HL-60/S4 treated with retinoic acid at 250 ng/mL for 4 days and 3 days (cell line): ENCODE data around the gene FARSA.
"Not testable (repeated sequence)": the region's sequence is repeated elsewhere in the genome, so short reads cannot be mapped to it uniquely, and the experiment has no call there.

ENCODE experiments used
- in situ Hi-C: fragments of 300-500 bp; cut with MboI; formaldehyde crosslinking; loops from 2 replicates; pipeline ENCODE4 v1.7.0; 2022; ENCODE audit warnings: low sequenced_read_pairs

The FARSA gene

DNA sequence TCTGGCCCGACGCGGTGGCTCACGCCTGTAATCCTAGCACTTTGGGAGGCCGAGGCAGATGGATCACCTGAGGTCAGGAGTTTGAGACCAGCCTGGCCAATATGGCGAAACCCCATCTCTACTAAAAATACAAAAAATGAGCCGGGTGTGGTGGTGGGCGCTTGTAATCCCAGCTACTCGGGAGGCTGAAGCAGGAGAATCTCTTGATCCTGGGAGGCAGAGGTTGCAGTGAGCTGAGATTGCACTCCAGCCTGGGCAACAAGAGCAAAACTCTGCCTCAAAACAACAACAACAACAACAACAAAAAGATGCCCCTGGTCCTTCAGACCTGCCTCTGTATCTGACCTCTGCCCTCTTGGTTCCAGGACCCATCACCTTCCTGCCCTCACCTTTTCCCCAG lies 22.1 kb upstream of the FARSA start:
- in situ Hi-C loops = not testable (repeated sequence)

DNA sequence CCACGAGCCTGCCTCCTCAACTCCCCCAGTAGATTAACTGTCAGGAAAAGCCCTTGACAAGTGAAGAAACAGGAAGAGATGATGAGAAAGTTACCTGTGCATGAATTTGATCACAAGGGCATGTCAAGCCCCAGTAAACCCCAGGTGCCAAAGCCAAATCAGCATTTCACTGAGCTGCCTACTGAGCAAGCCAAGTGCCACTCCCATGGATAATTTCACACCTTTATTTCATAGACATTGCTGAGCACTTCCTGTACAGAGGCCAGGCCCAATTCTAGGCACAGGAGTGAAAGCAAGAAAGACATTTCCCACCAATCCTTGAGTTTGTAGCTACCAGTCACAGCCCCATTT lies 21.1 kb upstream of the FARSA start:
- in situ Hi-C loops = no loop called here

DNA sequence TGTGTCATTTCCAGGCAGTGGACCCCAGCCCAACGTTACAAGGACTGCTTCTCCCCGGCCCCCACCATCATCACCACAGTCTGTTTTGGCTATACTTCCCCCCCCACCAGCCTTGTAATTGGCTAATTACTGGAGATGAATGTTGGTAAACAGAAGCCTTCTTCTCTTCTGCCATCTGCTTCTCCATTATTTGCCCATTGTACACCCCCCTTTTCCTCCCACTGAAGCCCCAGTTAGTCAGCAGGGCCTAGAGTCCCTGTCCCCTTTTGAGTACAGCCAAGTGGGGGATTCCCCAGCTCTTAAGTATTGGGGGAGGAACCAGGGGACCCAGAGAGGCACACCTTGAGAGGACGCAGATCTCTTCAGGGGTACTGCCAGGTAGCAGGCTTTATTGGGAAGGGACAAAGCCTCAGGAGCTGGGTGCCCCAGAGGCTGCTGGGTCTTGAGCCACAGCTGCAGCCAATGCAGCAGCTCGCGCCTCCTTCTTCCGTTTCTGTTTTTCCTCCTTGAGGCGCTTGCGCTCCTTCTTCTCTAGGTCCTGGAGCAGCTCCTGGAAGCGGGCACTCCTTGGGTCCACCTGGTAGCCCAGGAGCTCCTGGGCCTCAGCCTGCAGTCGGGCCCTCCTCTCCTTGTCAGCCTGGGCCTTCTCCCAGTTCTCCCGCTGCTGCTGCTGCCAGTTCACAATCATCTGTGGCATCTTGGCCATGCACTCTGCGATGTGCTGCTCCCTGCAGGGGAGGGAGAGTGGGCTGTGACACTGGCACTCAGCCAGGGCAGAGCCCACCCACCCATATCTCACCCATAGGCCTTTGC lies 20.5 kb upstream of the FARSA start:
- in situ Hi-C loops = no loop called here

DNA sequence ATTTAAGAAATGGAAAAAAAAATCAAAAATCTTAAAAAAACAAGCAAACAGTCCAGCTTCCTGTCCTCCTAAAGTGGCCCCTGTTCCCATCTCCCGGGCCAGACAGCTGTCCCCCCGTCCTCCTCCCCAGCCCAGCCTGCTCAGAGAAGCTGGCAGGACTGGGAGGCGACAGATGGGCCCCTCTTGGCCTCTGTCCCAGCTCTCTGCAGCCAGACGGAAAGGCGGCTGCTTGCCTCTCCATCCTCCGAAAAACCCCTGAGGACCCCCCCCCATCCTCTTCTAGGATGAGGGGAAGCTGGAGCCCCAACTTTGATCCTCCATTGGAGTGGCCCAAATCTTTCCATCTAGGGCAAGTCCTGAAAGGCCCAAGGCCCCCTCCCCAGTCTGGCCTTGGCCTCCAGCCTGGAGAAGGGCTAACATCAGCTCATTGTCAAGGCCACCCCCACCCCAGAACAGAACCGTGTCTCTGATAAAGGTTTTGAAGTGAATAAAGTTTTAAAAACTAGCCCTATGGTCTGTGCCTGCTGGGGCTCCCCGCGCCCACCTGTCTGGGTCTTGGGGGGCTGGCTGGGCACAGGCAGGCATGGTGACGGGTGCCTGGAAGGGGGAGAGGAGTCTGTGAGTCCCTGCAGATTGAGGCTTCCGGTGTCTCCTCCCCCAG lies 19.8 kb upstream of the FARSA start:
- in situ Hi-C loops = no loop called here

DNA sequence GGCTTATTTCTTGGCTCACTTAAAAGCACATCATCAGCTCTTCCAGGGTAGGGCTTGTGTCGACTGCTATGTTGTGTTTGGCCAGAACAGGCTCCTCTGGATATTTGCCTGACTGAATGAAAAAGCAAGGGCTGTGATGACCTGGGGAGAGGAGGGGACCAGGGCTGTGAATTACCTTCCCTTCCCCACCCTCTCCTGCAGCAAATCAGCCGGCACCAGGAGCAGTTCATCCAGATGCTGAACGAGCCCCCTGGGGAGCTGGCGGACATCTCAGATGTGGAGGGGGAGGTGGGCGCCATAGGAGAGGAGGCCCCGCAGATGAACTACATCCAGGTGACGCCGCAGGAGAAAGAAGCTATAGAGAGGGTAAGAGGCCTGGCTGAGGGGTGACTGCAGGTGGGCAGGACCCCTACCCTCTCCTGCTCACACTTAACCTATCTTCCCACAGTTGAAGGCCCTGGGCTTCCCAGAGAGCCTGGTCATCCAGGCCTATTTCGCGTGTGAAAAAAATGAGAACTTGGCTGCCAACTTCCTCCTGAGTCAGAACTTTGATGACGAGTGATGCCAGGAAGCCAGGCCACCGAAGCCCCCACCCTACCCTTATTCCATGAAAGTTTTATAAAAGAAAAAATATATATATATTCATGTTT lies 19.1 kb upstream of the FARSA start:
- in situ Hi-C loops = no loop called here

DNA sequence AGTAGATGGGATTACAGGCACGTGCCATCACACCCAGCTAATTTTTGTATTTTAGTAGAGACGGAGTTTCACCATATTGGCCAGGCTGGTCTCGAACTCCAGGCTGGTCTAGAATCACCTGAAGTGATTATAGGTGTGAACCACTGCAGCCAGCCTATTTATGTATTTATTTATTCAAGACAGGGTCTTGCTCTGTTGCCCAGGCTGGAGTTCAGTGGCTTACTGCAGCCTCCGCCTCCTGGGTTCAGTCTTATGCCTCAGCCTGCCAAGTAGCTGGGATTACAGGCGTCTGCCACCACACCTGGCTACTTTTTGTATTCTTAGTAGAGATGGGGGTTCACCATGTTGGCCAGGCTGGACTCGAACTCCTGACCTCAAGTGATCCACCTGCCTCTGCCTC lies 18.5 kb upstream of the FARSA start:
- in situ Hi-C loops = not testable (repeated sequence)

DNA sequence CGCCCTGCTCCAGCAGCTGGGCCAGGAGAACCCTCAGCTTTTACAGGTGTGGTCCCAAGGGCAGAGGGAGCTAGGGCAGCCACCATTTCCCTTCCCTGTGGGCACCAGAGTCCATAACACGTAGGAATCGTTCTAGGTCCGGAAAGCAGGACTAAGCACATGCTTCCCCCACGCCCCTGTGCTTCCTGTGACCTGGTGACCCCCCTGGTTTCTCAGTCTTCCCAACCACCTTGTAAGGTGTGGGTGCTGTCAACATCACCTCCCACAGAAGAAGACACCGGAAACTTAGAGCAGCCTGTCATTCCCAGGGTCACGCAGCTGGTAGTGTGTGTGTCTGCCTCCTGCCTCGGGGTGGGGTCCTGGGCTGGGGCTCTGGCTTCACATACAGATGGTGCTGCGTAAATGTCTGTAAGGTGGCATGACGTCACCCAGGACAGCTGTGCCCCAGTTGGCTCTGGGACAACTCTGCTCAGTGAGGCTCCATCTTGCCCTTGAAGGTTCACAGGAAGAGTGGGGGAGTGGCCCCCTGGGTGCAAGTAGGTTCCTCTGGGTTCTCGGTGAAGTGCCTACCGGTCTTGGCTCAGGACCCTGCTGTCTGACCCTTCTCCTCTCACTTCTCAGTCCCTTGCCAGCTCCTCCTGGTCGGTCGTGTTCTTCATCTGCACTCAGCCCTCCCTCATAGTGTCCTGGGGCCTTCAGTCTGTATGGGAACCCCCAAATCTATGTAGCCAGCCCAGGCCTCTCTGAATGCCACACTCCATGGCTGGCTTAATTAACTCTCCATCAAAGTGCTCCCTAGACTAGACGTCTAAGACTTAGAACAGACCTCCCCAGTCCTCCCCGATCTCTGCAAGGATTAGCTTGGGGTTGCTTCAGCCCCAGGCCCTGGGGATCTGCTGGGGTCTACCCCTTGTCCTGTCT lies 16.1 kb upstream of the FARSA start:
- in situ Hi-C loops = no loop called here

DNA sequence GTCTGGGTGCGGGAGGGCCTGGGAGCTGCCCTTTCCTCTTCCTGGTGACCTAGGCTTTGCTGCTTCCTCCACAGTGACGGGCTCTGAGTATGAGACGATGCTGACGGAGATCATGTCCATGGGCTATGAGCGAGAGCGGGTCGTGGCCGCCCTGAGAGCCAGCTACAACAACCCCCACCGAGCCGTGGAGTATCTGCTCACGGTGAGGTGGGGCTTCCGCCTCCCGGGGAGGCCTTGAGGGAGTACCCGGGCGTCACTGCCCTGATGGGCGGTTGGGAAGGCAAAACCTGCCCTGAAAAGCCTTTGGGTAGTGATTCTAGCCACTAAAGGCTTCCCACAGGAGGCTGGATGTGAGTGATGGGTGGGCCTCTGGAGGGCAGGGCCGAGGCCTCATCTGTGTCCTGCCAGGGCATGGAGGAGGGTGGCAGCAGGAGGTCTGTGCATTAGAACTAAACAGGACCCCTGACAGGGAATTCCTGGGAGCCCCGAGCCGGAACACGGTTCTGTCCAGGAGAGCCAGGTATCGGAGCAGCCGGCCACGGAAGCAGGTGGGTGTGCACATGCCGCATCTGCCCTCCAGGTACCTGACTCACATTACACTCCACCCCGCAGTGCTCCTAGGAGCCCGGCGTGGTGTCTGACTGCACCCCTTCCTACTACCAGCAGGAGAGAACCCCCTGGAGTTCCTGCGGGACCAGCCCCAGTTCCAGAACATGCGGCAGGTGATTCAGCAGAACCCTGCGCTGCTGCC lies 15.3 kb upstream of the FARSA start:
- in situ Hi-C loops = no loop called here

DNA sequence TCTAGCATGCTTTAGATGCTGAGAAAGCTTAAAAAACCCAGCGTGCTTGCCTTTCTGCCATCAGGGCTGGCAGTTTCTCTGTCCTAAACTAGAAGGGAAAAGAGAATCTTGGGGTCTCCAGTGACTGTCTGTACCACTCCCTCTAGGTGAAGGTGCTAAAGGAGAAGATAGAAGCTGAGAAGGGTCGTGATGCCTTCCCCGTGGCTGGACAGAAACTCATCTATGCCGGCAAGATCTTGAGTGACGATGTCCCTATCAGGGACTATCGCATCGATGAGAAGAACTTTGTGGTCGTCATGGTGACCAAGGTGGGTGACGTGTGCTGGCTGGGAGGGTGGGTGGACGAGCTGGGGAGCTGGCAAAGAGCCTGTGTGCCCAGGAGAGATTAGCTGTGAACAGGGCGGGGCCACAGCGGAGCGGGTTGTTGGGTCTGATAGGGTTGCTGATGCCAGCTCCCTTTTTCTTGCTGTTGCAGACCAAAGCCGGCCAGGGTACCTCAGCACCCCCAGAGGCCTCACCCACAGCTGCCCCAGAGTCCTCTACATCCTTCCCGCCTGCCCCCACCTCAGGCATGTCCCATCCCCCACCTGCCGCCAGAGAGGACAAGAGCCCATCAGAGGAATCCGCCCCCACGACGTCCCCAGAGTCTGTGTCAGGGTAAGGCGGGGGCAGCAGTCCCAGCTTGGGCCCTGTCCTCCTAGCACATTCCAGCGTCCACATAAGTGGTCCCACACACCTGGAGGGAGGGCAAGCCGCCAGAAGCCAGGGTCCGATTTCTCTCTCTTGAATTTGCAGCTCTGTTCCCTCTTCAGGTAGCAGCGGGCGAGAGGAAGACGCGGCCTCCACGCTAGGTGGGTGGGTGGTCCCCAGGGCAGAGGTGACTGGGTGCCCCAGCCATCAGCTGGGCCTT lies 14.4 kb upstream of the FARSA start:
- in situ Hi-C loops = no loop called here

DNA sequence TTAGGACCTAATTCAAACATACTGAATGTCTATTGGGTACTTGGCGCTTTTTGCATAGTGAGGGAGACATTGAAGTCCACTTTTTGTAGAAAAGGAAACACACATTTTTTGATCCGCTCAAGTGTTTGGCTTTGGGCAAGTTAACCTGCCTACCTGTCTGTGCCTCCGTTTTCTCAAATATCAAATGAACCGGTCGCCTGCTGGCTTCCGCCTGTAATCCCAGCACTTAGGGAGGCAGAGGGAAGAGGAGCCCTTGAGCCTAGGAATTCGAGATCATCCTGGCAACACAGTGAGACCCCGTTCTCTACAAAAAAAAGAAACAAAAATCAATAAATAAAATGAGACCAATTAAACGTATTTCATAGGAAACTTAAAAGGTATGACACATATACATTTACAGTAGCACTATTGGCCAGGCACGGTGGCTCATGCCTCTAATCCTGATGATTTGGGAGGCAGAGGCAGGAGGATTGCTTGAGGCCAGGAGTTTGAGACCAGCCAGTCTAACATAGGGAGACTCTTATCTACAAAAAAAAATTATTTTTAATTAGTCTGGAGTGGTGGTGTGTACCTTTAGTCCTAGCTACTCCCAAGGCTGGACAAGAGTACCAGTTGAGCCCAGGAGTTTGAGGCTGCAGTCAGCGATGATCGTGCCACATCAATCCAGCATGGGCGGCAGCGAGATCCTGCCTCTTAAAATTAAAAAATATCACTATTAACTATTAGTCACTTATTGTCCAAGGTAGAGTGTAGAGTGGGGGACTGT lies 13.4 kb upstream of the FARSA start:
- in situ Hi-C loops = no loop called here

DNA sequence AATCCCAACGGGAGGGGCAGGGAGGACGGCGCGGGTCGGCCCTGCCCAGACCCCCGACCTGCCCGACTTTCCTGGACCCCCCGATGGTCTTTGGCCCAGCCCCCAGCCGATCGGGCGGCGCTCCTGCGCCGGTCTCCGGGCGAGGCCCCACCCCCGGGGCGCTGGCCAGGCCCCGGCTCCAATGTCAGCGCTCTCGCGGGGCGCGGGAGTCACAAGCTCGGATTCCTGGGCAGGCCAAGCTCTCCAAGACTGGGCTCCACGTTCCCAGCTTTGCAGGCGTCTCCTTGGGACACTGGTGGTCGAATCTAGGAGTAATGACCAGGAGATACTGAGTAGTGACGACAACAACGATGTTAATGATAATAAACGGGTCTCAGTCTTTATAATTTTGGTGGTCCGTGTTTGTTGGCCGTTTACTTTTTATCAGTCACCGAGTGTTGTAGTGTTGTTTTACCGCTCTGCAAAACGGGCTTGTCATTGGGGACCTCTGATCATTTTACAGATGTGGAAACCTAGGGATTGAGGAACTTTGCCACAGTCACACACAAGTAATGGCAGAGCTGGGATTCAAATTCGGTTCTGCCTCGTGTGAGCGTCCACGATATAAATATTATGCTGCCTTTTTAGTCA lies 12.7 kb upstream of the FARSA start:
- in situ Hi-C loops = no loop called here

DNA sequence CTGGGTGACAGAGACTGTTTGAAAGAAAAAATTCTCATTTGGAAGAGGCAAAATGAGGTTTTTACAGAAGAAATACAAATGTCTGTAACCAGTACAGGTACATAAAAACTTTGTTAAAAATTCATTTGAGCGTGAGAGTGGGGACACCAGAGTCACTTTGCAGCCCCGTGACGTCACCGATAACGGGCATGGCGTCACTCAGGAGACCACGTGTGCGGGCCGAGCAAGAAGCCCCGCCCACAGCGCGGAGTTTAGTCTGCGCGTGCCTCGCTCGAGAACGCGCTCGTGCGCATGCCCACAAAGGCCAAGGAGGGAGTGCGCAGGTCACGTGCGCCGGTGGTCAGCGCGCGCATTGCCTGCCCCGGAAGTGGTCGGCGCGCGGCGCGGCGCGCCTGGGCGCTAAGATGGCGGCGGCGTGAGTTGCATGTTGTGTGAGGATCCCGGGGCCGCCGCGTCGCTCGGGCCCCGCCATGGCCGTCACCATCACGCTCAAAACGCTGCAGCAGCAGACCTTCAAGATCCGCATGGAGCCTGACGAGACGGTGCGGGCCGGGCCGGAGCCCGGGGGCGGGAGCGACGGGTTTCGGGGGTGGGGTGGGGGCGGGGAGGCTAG lies 12.1 kb upstream of the FARSA start, which contains the start of gene RAD23A:
RAD23A (plus strand) TSS at position 384 of the 613 bp plus-strand sequence; CDS start at position 471, 87 bp downstream.
- in situ Hi-C loops = no loop called here

DNA sequence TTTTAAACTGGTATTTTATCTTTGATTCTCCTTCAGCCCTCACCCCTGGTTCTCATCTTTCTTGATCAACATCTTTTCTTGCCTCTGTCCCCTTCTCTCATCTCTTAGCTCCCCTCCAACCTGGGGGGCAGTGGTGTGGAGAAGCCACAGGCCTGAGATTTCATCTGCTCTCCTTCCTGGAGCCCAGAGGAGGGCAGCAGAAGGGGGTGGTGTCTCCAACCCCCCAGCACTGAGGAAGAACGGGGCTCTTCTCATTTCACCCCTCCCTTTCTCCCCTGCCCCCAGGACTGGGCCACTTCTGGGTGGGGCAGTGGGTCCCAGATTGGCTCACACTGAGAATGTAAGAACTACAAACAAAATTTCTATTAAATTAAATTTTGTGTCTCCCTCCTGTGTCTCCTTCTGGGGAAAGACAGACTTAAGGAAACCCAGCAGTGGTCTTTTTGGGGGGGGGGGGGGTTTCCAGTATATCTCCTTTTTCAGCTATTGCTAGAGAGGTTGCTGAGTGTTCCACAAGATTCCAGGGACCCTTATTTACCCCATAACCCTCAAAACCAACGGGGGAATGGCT lies 10.7 kb upstream of the FARSA start:
- in situ Hi-C loops = no loop called here

DNA sequence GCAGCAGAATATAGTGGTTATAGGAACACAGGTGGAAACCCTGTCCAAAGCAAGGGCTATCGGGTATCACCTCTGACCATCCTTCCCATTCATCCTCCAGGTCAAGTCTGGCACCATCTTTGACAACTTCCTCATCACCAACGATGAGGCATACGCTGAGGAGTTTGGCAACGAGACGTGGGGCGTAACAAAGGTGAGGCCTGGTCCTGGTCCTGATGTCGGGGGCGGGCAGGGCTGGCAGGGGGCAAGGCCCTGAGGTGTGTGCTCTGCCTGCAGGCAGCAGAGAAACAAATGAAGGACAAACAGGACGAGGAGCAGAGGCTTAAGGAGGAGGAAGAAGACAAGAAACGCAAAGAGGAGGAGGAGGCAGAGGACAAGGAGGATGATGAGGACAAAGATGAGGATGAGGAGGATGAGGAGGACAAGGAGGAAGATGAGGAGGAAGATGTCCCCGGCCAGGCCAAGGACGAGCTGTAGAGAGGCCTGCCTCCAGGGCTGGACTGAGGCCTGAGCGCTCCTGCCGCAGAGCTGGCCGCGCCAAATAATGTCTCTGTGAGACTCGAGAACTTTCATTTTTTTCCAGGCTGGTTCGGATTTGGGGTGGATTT lies 10.0 kb upstream of the FARSA start:
- in situ Hi-C loops = no loop called here

DNA sequence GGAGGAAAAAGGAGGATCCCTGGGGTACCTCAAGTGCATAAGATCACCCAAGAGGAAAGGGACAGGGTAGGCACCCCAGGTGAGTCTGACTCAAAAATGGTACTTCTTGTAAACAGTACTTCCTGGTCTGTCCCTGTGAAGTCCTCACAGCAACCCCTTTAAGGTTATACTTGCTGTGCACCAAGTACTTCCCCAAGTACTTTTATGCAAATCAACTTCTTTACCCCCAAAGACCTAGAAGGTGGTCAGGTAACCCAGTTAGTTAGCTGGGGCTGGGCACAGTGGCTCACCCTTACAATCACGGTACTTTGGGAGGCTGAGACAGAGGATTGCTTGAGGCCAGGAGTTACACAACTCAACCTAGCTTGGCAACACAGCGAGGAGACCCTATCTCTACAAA lies 7.4 kb upstream of the FARSA start:
- in situ Hi-C loops = no loop called here

DNA sequence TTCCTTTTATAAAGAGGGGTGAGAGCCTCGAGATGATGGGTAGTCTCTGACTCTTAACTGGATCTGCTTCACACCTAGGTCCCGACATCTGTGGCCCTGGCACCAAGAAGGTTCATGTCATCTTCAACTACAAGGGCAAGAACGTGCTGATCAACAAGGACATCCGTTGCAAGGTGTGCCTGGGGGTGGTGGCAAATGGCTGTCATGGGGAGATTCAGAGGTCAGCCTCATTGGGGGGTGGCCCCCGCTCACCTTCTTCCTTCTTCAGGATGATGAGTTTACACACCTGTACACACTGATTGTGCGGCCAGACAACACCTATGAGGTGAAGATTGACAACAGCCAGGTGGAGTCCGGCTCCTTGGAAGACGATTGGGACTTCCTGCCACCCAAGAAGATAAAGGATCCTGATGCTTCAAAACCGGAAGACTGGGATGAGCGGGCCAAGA lies 6.5 kb upstream of the FARSA start:
- in situ Hi-C loops = no loop called here
